ENCODE measurements around the gene FXYD6.

Gene FXYD6

GRCh38 chr11:117906126-117906525 is 29.7 kb upstream of the FXYD6 start:
- H3K36me3 ChIP-seq = no peaks in the 10 kb centered on the region
- DNase-seq = no peak
- no peaks in the 10 kb centered on the region for H3K9me3 ChIP-seq (ENCODE audit: severe bottlenecking)
- H3K27ac ChIP-seq = no peak overlapping the region
- H3K4me3 ChIP-seq (ENCODE audit: low read depth, low read length) = no peak overlapping the region
- TF ChIP-seq CTCF (IDR thresholded peaks at IDR 0.05; ENCODE audit: low read depth, low read length) = no peak
- H3K27me3 ChIP-seq (ENCODE audit: insufficient read depth, low read depth, severe bottlenecking) = no peaks in the 10 kb centered on the region

- no peaks in the 10 kb centered on the region for H3K27me3 ChIP-seq (ENCODE audit: insufficient read depth, low read depth, severe bottlenecking)
- no peaks in the 10 kb centered on the region for H3K36me3 ChIP-seq
- no peak for DNase-seq
- TF ChIP-seq CTCF (IDR thresholded peaks at IDR 0.05; ENCODE audit: low read depth, low read length) = no peak
- H3K4me3 ChIP-seq (ENCODE audit: low read depth, low read length) = no peak overlapping the region
- no peak overlapping the region for H3K27ac ChIP-seq
- H3K9me3 ChIP-seq (ENCODE audit: severe bottlenecking) = no peaks in the 10 kb centered on the region
These were observed 29.1 kb upstream of the FXYD6 start for GRCh38 chr11:117905524-117905923.

- DNase-seq = no peak
- H3K36me3 ChIP-seq = no peaks in the 10 kb centered on the region
- no peak overlapping the region for H3K4me3 ChIP-seq (ENCODE audit: low read depth, low read length)
- H3K27ac ChIP-seq = no peak overlapping the region
- no peak for TF ChIP-seq CTCF (IDR thresholded peaks at IDR 0.05; ENCODE audit: low read depth, low read length)
- no peaks in the 10 kb centered on the region for H3K27me3 ChIP-seq (ENCODE audit: insufficient read depth, low read depth, severe bottlenecking)
- H3K9me3 ChIP-seq (ENCODE audit: severe bottlenecking) = no peaks in the 10 kb centered on the region
These were observed 27.3 kb upstream of the FXYD6 start for GRCh38 chr11:117903505-117904382.

- TF ChIP-seq CTCF (IDR thresholded peaks at IDR 0.05; ENCODE audit: low read depth, low read length) = no peak
- Histone ChIP-seq H3K27me3 (ENCODE audit: insufficient read depth, low read depth, severe bottlenecking) (no peaks in the 10 kb centered on the region), H3K27ac (no peak overlapping the region)
These were observed 25.8 kb upstream of the FXYD6 start for GRCh38 chr11:117902001-117902845.

GRCh38 chr11:117901601-117902000 is 25.1 kb upstream of the FXYD6 start:
- H3K9me3 ChIP-seq (ENCODE audit: severe bottlenecking) = no peaks in the 10 kb centered on the region
- no peaks in the 10 kb centered on the region for H3K36me3 ChIP-seq
- DNase-seq = no peak
- no peak overlapping the region for H3K4me3 ChIP-seq (ENCODE audit: low read depth, low read length)
- no peaks in the 10 kb centered on the region for H3K27me3 ChIP-seq (ENCODE audit: insufficient read depth, low read depth, severe bottlenecking)
- no peak for TF ChIP-seq CTCF (IDR thresholded peaks at IDR 0.05; ENCODE audit: low read depth, low read length)
- H3K27ac ChIP-seq = no peak overlapping the region

More at GRCh38 chr11:117902001-117902845, 25.8 kb upstream of the FXYD6 start:
- no peaks in the 10 kb centered on the region for H3K9me3 ChIP-seq (ENCODE audit: severe bottlenecking)
- H3K4me3 ChIP-seq (ENCODE audit: low read depth, low read length) = no peak overlapping the region
- no peaks in the 10 kb centered on the region for H3K36me3 ChIP-seq
- no peak for DNase-seq

Measured in WERI-Rb-1 (cell line).